Cardiac muscle cell (in vitro differentiated cells and primary cell): ENCODE data around the gene CUX1. TPM values are rescaled to one million over a fixed set of nuclear protein-coding genes. Genes with fewer than 3 reads are reported as not detected.

Source experiments
- DNase-seq, 2 donors: peaks; one replicate each; pipeline versions ENCODE4 v3.0.0 to v3.0.0-alpha.2; 2010 to 2017; ENCODE audit warnings: low read depth in 1 of 2, low spot score in 1 of 2
- H3K27ac ChIP-seq: fragments of 200-600 bp; sonication (generic); 2 replicates; pipeline ENCODE4 v1.5.1; 2016
- H3K27me3 ChIP-seq: fragments of 200-600 bp; sonication (generic); 2 replicates; pipeline ENCODE4 v1.6.0; 2016; ENCODE audit warnings: control low read depth
- H3K36me3 ChIP-seq: fragments of 200-600 bp; sonication (generic); 2 replicates; pipeline ENCODE4 v1.5.1; 2016; ENCODE audit warnings: control low read depth
- H3K4me1 ChIP-seq: fragments of 200-600 bp; sonication (generic); 2 replicates; pipeline ENCODE4 v1.8.1; 2017; ENCODE audit warnings: low read depth, mild to moderate bottlenecking, mixed run types
- H3K4me3 ChIP-seq: fragments of 200-600 bp; sonication (generic); 2 replicates; pipeline ENCODE4 v1.5.1; 2016; ENCODE audit warnings: mild to moderate bottlenecking
- H3K9me3 ChIP-seq: fragments of 200-600 bp; sonication (generic); 2 replicates; pipeline ENCODE4 v1.5.1; 2017; ENCODE audit warnings: low read depth, mild to moderate bottlenecking, control low read depth
- CTCF ChIP-seq: IDR thresholded peaks from 2 replicates; pipeline ENCODE4 v1.5.1; 2012; ENCODE audit warnings: low read depth, mild to moderate bottlenecking, low read length
- polyA plus RNA-seq: library from polyadenylated mRNA; unstranded; fragments of >200 nt; fragmentation: Nextera tagmentation; extraction: Ambion mirVana; gene quantifications from 2 replicates; pipeline ENCODE4 v1.2.1, GENCODE V29; 2016
- total RNA-seq: library from RNA; depleted of rRNA; stranded (reverse); fragments of >200 nt; gene quantifications from 2 replicates; pipeline ENCODE4 v1.2.3, GENCODE V29; 2016

CUX1 gene
- total and polyA plus RNA-seq, 2 experiments from 2014 or later, result 67.7 to 85.3 TPM

GRCh38 chr7:102075553-102076135 lies 258.2 kb downstream of the CUX1 start:
- no peak for TF ChIP-seq CTCF
- Histone ChIP-seq H3K9me3 (no peaks in the 10 kb centered on the region), H3K36me3 (peaks cover 2% of the 10 kb centered on the region), H3K4me1 (no peaks in the 10 kb centered on the region), H3K4me3 (no peak overlapping the region), H3K27ac (no peak overlapping the region), H3K27me3 (no peaks in the 10 kb centered on the region)
- DNase-seq, result no peak

- TF ChIP-seq CTCF, result no peak
- H3K27ac ChIP-seq, result no peak overlapping the region
These were observed 259.7 kb downstream of the CUX1 start for GRCh38 chr7:102077081-102077480.

GRCh38 chr7:102079140-102080018 lies 262.0 kb downstream of the CUX1 start:
- Histone ChIP-seq H3K27ac (peak overlapping the region; percentile 40), H3K27me3 (no peaks in the 10 kb centered on the region), H3K9me3 (no peaks in the 10 kb centered on the region), H3K36me3 (no peaks in the 10 kb centered on the region), H3K4me3 (no peak overlapping the region), H3K4me1 (no peaks in the 10 kb centered on the region)
- DNase-seq, result peak in 1 of 2 donors; percentile 27
- TF ChIP-seq CTCF, result no peak

More at GRCh38 chr7:102077081-102077480, 259.7 kb downstream of the CUX1 start:
- H3K36me3 ChIP-seq, result peaks cover 2% of the 10 kb centered on the region
- H3K27me3 ChIP-seq, result no peaks in the 10 kb centered on the region
- no peak for DNase-seq
- no peak overlapping the region for H3K4me3 ChIP-seq
- H3K4me1 ChIP-seq, result no peaks in the 10 kb centered on the region
- H3K9me3 ChIP-seq, result no peaks in the 10 kb centered on the region

GRCh38 chr7:102080019-102080433 lies 262.6 kb downstream of the CUX1 start:
- no peaks in the 10 kb centered on the region for H3K27me3 ChIP-seq
- no peak for DNase-seq
- no peaks in the 10 kb centered on the region for H3K36me3 ChIP-seq
- H3K9me3 ChIP-seq, result no peaks in the 10 kb centered on the region
- no peaks in the 10 kb centered on the region for H3K4me1 ChIP-seq
- H3K4me3 ChIP-seq, result no peak overlapping the region
- no peak for TF ChIP-seq CTCF
- peak overlapping the region; percentile 40 for H3K27ac ChIP-seq

- no peak for DNase-seq
- no peak for TF ChIP-seq CTCF
- Histone ChIP-seq H3K27me3 (no peaks in the 10 kb centered on the region), H3K27ac (no peak overlapping the region), H3K36me3 (no peaks in the 10 kb centered on the region), H3K4me3 (no peak overlapping the region), H3K9me3 (no peaks in the 10 kb centered on the region), H3K4me1 (no peaks in the 10 kb centered on the region)
These were observed 263.2 kb downstream of the CUX1 start for GRCh38 chr7:102080434-102081243.
